Left lung (tissue), 10 donors: Measurements from ENCODE around the gene MAP3K13. TPM values are rescaled to one million over a fixed set of nuclear protein-coding genes. Genes with fewer than 3 reads are reported as not detected.
A peak's percentile ranks its signal among the peaks of the same experiment; 100 is the strongest.
"Not testable (repeated sequence)": the region's sequence is repeated elsewhere in the genome, so short reads cannot be mapped to it uniquely, and the experiment has no call there.

Experiments used
- ATAC-seq: fragments of 200-7000 bp; cut with Tn5 transposase; one replicate; pipeline ENCODE4 v1.9.1; 2020; ENCODE audit warnings: moderate library complexity
- DNase-seq, 4 donors: peaks; one replicate each; pipeline ENCODE4 v3.0.0-alpha.2; 2013 to 2020
- H3K27ac ChIP-seq, 2 donors: fragments of 200-600 bp; sonication (generic) in 1 of 2; one replicate each; pipeline versions ENCODE4 v1.5.0 to v1.8.0; 2020 to 2021
- H3K27me3 ChIP-seq, 2 donors: fragments of 200-600 bp; sonication (generic) in 1 of 2; one replicate each; pipeline versions ENCODE4 v1.5.0 to v1.8.0; 2020 to 2021
- H3K36me3 ChIP-seq, 2 donors: fragments of 200-600 bp; sonication (generic) in 1 of 2; one replicate each; pipeline versions ENCODE4 v1.5.0 to v1.8.0; 2020 to 2021
- H3K4me1 ChIP-seq, 2 donors: fragments of 200-600 bp; one replicate each; pipeline ENCODE4 v1.8.0; 2021
- H3K4me3 ChIP-seq, 2 donors: fragments of 200-600 bp; sonication (generic) in 1 of 2; one replicate each; pipeline versions ENCODE4 v1.5.0 to v1.8.0; 2020 to 2021; ENCODE audit warnings: mild to moderate bottlenecking in 1 of 2
- H3K9me3 ChIP-seq, 2 donors: fragments of 200-600 bp; sonication (generic) in 1 of 2; one replicate each; pipeline versions ENCODE4 v1.5.0 to v1.8.0; 2020 to 2021
- intact Hi-C, 2 donors: fragments of 100-400 bp; cut with DNase I; formaldehyde crosslinking; loops; one replicate each; pipeline versions ENCODE4 v1.11.2 to v1.14.2; 2022
- polyA plus RNA-seq, 6 donors: library from polyadenylated mRNA; unstranded; fragments of 120-200 nt; gene quantifications; one replicate each; pipeline ENCODE4 v1.2.1, GENCODE V29; 2013; ENCODE audit not compliant: insufficient read length in 6 of 6
- total RNA-seq, 2 donors: library from RNA; stranded (reverse); fragmentation: NEBNext Ultra II Directional; extraction: Animal tissue kit (Norgen Biotek cat#: 25700); gene quantifications; one replicate each; pipeline ENCODE4 v1.2.1, GENCODE V29; 2021
- TF ChIP-seq, protein P1 (sequence below), 2 donors: fragments of 200-600 bp; sonication (generic) in 1 of 2; IDR thresholded peaks; one replicate each; pipeline versions ENCODE4 v1.5.0 to v1.8.0; 2021; ENCODE audit warnings: antibody characterized with exemption in 2 of 2
- donor health status: DM: no; HTN: yes; CAD: no.
- donor health status: DM: no; HTN: no; CAD: no.

MAP3K13 gene
- total and polyA plus RNA-seq, 8 donors: 34.5 to 48.0 (median 44.2) TPM

DNA sequence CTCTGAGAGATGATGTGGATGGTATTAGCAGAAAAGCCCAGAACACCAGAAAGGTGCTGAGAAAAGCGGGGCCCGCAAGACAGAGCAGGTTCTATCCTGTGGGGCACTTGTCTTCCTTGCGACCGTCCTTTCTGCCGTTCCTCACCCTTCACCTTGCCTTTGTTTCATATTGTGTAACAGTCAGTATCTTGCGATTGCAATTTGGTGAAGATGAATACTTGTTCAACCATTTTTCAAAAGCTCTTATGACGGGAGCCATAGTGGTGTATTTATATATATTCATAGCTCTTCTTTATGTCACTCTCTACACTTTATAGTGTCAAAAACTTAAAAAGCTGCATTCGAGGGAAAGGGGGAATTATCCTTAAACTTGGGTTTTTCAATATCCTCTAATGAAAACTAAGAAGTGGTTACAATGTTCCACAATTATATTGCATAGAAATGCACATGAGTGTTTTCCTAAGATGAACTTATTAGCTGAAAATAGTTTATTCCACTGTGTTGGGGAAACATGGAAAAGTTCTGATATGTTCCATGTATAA, 797 bp downstream of the MAP3K13 start:
- Histone ChIP-seq H3K36me3 (no peaks in the 10 kb centered on the region), H3K27ac (peak overlapping the region; percentile 71 to 80), H3K4me3 (peak overlapping the region; percentile 53), H3K9me3 (no peaks in the 10 kb centered on the region), H3K27me3 (peaks cover 0 to 25% of the 10 kb centered on the region in 2 donors), H3K4me1 (peaks cover 3 to 8% of the 10 kb centered on the region in 2 donors)
- DNase-seq: no peak
- ATAC-seq: peak; percentile 61
- intact Hi-C loops: no loop called here
- TF ChIP-seq, protein P1, sequence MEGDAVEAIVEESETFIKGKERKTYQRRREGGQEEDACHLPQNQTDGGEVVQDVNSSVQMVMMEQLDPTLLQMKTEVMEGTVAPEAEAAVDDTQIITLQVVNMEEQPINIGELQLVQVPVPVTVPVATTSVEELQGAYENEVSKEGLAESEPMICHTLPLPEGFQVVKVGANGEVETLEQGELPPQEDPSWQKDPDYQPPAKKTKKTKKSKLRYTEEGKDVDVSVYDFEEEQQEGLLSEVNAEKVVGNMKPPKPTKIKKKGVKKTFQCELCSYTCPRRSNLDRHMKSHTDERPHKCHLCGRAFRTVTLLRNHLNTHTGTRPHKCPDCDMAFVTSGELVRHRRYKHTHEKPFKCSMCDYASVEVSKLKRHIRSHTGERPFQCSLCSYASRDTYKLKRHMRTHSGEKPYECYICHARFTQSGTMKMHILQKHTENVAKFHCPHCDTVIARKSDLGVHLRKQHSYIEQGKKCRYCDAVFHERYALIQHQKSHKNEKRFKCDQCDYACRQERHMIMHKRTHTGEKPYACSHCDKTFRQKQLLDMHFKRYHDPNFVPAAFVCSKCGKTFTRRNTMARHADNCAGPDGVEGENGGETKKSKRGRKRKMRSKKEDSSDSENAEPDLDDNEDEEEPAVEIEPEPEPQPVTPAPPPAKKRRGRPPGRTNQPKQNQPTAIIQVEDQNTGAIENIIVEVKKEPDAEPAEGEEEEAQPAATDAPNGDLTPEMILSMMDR (IDR thresholded peaks at IDR 0.05): no peak

DNA sequence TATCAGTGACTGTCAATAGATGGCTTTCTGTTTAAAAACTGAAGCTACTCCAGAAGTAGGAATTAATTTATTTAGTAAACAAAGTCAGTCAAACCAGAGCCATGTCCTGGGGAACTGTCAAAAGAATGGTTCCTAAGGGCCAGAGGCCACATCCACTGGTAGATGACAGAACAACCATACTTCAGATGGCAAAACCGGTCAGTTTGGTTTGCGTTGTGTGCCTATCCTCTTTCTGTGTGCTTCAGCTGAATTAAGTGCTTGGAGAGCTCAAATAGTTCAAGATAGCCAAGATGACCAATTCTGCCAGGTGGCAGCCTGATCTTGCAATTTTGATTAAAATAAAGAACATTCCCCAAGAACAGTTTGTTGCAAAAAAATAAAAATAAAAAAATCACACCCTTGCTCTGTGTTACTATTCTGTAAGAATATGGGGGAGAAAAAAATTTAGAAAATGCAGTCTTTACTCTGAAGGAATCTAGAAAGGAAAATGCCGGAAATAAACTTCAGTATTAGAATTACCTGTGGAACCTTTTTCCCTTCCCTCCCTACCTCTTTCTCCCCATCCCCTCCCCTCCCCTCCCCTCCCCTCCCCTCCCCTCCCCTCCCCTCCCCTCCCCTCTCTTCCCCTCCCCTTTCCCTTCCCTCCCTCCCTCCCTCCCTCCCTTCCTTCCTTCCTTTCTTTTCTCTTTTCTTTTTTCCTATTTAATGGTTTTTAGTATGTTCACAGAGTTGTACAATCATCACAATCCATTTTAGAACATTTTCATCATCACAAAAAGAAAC, 2.5 kb downstream of the MAP3K13 start:
- Histone ChIP-seq H3K27me3 (peaks cover 0 to 25% of the 10 kb centered on the region in 2 donors), H3K4me1 (peaks cover 3 to 8% of the 10 kb centered on the region in 2 donors), H3K27ac (peak overlapping the region; percentile 71 to 80), H3K4me3 (peak overlapping the region; percentile 53), H3K36me3 (no peaks in the 10 kb centered on the region), H3K9me3 (no peaks in the 10 kb centered on the region)
- TF ChIP-seq, protein P1 (IDR thresholded peaks at IDR 0.05): no peak
- ATAC-seq (peak; percentile 55), DNase-seq (peak in 2 of 4 donors; percentile 61 to 76)
- intact Hi-C loops: no loop called here

DNA sequence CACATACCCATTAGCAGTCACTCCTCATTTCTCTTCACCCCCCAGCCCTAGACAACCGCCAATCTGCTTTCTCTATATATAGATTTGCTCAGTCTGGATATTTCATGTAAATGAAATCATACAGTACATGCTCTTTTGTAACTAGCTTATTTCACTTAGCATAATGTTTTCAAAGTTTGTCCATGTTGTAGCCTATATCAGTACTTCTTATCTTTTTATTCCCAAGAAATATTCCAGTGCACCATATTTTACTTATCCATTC, 3.1 kb downstream of the MAP3K13 start:
- ATAC-seq (no peak), DNase-seq (no peak)
- Histone ChIP-seq H3K4me3 (no peak overlapping the region), H3K36me3 (no peaks in the 10 kb centered on the region), H3K4me1 (peaks cover 3 to 8% of the 10 kb centered on the region in 2 donors), H3K9me3 (no peaks in the 10 kb centered on the region), H3K27me3 (peaks cover 0 to 25% of the 10 kb centered on the region in 2 donors), H3K27ac (no peak overlapping the region)
- TF ChIP-seq, protein P1 (IDR thresholded peaks at IDR 0.05): no peak
- intact Hi-C loops: no loop called here

DNA sequence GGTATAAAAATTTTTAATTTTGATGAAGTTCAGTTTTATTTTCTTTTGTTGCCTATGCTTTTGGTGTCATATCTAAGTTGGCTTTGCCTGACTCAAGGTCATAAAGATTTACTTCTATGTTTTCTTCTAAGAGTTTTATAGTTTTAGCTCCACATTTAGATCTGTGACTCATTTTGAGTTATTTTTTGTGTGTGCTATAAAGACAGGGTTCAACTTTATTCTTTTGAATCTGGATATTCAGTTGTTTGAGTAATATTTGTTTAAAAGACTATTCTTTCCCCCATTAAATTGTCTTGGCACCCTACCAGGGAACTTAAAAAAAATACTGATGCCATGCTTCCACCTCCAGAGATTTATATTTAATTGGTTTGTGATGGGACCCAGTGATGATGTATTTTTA, 4.0 kb downstream of the MAP3K13 start:
- Histone ChIP-seq H3K27ac (no peak overlapping the region), H3K27me3 (peaks cover 0 to 25% of the 10 kb centered on the region in 2 donors), H3K9me3 (no peaks in the 10 kb centered on the region), H3K4me1 (peaks cover 3 to 8% of the 10 kb centered on the region in 2 donors), H3K4me3 (no peak overlapping the region), H3K36me3 (no peaks in the 10 kb centered on the region)
- ATAC-seq (no peak), DNase-seq (no peak)
- intact Hi-C loops: no loop called here
- TF ChIP-seq, protein P1 (IDR thresholded peaks at IDR 0.05): no peak

DNA sequence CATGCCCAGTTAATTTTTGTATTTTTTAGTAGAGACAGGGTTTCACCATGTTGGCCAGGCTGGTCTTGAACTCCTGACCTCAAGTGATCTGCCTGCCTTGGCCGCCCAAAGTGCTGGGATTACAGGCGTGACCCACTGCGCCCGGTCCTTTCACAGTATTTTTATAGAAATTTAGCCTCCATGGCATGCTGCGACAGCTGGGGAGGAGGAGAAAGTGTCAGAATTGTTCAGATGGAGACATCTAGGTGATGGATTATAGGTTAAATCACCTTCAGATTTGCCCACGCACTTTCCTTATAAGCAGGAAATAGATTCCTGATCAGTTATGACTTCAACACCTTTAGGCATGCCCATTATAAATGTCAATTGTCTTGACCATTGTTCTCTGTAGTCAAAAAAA, 7.4 kb downstream of the MAP3K13 start:
- DNase-seq, intact Hi-C loops, ATAC-seq, H3K27me3 ChIP-seq, H3K4me1 ChIP-seq, H3K27ac ChIP-seq, H3K36me3 ChIP-seq, H3K9me3 ChIP-seq, H3K4me3 ChIP-seq: not testable (repeated sequence)
